ENCODE data around the gene CUL7. TPM values are rescaled to one million over a fixed set of nuclear protein-coding genes. Genes with fewer than 3 reads are reported as not detected.

Gene CUL7
- total RNA-seq, 4 donors from 2014 or later = 10.9 to 16.6 (median 13.5) TPM

DNA sequence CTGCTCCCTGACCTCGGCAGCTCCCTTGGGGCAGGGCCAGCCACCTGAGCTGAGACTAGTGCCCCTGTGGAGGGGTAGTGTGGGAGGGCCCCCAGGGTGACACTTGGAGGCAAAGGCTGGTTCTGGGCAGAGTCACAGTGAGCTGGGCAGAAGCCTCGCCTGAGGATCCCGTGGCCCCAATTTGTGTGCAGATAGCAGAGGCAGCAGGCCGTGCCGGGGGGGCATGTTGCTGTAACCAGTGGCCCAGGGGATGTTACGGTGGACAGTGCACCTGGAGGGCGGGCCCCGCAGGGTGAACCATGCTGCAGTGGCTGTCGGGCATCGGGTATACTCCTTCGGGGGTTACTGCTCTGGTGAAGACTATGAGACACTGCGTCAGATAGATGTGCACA lies 36.7 kb downstream of the CUL7 start:
- WGBS, 2 donors (ENCODE audit: low coverage in 1 of 2) = no CpG with 5 or more reads among the region's 12 CpGs
- no peak for ATAC-seq
- H3K4me3 ChIP-seq = peak overlapping the region in 1 of 2 donors; percentile 12
- H3K27ac ChIP-seq = peak overlapping the region in 3 of 4 donors; percentile 41 to 88 (median 86)
- H3K4me1 ChIP-seq = peaks cover 0 to 64% (median 43%) of the 10 kb centered on the region in 3 donors
- peaks cover 0 to 47% of the 10 kb centered on the region in 2 donors for H3K36me3 ChIP-seq
- H3K27me3 ChIP-seq = no peaks in the 10 kb centered on the region
- TF ChIP-seq, protein P1, sequence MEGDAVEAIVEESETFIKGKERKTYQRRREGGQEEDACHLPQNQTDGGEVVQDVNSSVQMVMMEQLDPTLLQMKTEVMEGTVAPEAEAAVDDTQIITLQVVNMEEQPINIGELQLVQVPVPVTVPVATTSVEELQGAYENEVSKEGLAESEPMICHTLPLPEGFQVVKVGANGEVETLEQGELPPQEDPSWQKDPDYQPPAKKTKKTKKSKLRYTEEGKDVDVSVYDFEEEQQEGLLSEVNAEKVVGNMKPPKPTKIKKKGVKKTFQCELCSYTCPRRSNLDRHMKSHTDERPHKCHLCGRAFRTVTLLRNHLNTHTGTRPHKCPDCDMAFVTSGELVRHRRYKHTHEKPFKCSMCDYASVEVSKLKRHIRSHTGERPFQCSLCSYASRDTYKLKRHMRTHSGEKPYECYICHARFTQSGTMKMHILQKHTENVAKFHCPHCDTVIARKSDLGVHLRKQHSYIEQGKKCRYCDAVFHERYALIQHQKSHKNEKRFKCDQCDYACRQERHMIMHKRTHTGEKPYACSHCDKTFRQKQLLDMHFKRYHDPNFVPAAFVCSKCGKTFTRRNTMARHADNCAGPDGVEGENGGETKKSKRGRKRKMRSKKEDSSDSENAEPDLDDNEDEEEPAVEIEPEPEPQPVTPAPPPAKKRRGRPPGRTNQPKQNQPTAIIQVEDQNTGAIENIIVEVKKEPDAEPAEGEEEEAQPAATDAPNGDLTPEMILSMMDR (IDR thresholded peaks at IDR 0.05) = no peak
- TF ChIP-seq EP300 (IDR thresholded peaks at IDR 0.05) (no peak), POLR2AphosphoS5 (IDR thresholded peaks at IDR 0.05) (no peak), POLR2A (IDR thresholded peaks at IDR 0.05) (no peak)
- H3K9me3 ChIP-seq = no peaks in the 10 kb centered on the region

DNA sequence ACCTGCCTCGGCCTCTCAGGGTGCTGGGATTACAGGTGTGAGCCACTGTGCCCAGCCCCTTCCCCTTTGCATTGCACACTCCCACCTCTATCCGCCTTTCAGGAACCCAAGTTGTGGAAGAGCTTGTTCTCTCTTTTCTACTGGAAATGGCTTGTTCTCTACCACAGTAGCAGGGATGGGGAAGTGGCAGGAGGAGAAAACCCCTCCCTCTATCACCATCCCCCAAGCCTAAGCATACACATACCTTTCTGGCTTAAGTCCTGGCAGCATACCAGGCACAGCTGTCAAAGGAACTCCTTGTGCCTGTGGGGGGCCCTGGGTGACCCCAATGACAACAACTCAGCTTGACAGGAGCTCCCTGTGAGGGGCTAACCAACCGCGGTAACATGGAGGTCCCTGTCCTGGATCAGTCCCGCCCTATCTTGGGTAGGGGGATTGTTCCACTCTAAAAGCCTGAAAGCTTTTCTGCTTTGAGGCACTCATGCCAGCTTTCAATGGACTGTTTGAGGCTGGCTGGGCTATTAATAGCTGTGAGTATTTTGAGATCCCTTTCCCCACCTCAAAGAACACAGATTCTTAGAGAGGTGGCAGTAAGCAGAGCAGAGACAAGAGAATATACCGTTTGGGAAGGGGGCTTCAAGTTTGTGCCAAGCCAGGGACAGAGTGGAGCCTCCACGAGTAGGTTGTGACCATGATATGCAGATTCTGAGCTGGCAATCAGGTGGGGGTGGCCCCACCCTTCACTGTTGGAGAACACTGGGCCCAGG lies 37.3 kb downstream of the CUL7 start:
- WGBS, 2 donors (ENCODE audit: low coverage in 1 of 2) = 58 to 63% methylated on average over 6 of the region's 7 CpGs
- peaks cover 0 to 69% (median 43%) of the 10 kb centered on the region in 3 donors for H3K4me1 ChIP-seq
- H3K9me3 ChIP-seq = no peaks in the 10 kb centered on the region
- ATAC-seq = no peak
- H3K27ac ChIP-seq = peak overlapping the region in 3 of 4 donors; percentile 41 to 88 (median 86)
- H3K4me3 ChIP-seq = peak overlapping the region in 1 of 2 donors; percentile 12
- no peaks in the 10 kb centered on the region for H3K27me3 ChIP-seq
- H3K36me3 ChIP-seq = peaks cover 0 to 53% of the 10 kb centered on the region in 2 donors
- TF ChIP-seq POLR2AphosphoS5 (IDR thresholded peaks at IDR 0.05) (no peak), EP300 (IDR thresholded peaks at IDR 0.05) (no peak)

DNA sequence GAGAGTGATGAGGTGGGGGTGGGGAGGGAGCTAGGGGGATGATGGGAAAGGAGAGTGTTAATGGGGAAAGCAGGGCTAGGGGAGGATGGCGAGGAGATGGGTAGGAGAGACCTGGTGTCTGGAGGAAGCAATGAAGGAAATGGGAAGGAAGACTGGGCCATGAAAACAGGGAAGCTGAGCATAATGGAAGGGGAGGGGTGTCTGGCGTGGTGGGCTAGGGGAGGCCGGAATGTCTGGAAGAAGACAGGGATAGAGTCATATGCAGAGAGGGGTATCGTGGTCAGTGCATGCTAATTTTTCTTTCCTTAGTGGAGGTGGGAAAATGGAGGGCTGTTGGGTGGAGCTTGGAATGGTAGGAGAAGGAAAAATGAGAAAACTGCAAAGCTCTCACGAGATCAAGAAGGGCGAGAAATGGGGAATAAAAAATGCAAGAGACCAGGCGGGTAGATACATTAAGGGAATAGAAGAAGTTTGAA lies 39.2 kb downstream of the CUL7 start:
- Histone ChIP-seq H3K9me3 (no peaks in the 10 kb centered on the region), H3K27ac (peak overlapping the region; percentile 57 to 88 (median 84)), H3K36me3 (peaks cover 0 to 58% of the 10 kb centered on the region in 2 donors), H3K4me1 (peaks cover 0 to 60% (median 34%) of the 10 kb centered on the region in 3 donors), H3K4me3 (peak overlapping the region; percentile 57 to 83), H3K27me3 (no peaks in the 10 kb centered on the region)
- 0 to 2% methylated on average over 7 of the region's 7 CpGs for WGBS, 2 donors (ENCODE audit: low coverage in 1 of 2)
- ATAC-seq = no peak
- TF ChIP-seq, protein P1 (IDR thresholded peaks at IDR 0.05) = no peak
- TF ChIP-seq EP300 (IDR thresholded peaks at IDR 0.05) = no peak
- no peak for TF ChIP-seq POLR2A (IDR thresholded peaks at IDR 0.05)
- no peak for TF ChIP-seq POLR2AphosphoS5 (IDR thresholded peaks at IDR 0.05)

DNA sequence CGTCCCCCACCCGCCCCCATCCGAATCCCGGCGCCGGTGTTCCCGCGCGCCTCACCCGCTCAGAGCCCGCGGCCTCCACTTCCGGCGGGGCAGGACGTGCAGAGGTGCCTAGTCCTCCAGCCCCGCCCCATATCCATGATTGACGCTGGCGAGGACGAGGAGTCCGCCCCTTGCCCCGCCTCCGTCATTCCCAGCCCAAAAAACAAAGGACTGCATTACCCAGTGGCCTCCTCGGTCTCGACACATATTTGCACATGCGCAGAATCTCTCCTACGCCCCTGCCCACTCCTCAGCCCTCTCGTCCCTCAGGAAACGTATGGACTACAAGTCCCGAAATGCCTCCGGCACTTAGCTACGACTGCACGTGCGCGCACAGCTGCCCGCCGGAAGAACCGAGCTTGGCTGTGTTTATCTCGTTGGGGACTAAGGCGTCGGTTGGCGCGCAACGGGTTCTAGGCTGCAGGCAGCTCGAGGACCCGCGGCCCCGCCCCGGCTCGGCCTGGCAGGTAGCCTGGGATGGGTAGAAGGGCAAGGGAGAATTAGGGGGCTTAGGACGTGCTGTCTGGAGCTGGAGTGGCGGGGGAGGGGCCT lies 39.7 kb downstream of the CUL7 start, which contains the start of the genes KLHDC3 and MEA1:
TSS of gene KLHDC3 (plus strand) at position 407 of the 591 bp plus-strand sequence. CDS start 2,944 bp downstream, outside the sequence.
TSS of gene MEA1 (minus strand) at position 104 of the 591 bp plus-strand sequence. CDS start 133 bp downstream, outside the sequence.
- ATAC-seq = peak; percentile 99
- H3K27ac ChIP-seq = peak within 1 kb of the TSS; percentile 57 to 88 (median 87)
- H3K4me3 ChIP-seq = peak within 1 kb of the TSS; percentile 63 to 83
- 0% methylated on average over 3 of the region's 51 CpGs; no CpG with 5 or more reads in 1 of the 2 donors for WGBS, 2 donors (ENCODE audit: low coverage in 1 of 2)
- H3K36me3 ChIP-seq = peaks cover 0 to 58% of the 10 kb centered on the region in 2 donors
- TF ChIP-seq EP300 (IDR thresholded peaks at IDR 0.05) (no peak), POLR2AphosphoS5 (IDR thresholded peaks at IDR 0.05) (peak; percentile 70), POLR2A (IDR thresholded peaks at IDR 0.05) (peak in 1 of 2 donors; percentile 34)
- H3K9me3 ChIP-seq = no peaks in the 10 kb centered on the region
- peaks cover 0 to 60% (median 34%) of the 10 kb centered on the region in 3 donors for H3K4me1 ChIP-seq
- H3K27me3 ChIP-seq = no peaks in the 10 kb centered on the region

DNA sequence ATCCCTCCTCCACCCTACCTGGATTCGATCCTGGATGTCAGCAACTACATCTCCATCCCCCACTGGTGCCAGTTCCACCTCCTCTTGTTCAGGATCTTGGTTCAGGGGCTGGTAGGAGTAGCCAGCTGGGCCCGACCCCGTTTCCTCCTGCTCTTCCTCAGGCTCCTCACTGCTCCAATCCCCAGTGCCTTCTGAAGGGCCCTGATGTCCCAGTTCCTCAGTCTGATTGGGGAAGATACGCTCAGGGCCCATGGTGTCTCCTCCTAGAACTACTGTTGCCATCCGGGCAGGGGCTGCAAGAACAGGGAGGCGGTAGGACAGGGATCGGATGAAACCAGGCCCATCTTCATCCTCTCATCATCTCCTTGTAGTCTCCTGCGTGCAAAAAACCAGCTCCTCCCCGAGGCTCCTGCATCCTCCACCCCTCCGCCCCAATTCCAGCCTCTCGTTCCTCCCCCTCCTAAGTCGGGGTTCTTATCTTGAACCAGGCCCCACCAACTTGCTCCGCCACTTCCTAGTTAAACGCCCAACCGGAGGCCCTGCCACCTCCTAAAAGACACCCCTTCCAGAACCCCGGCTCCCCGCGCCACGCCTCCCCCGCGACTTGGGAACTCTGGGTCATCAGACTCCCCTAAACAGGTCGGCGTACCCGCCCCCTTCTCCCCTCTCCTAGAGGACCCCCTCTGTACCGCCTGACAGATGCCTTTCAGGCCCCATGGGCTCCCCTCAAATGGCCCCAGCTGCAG lies 40.4 kb downstream of the CUL7 start:
- no peak for ATAC-seq
- peaks cover 0 to 60% (median 34%) of the 10 kb centered on the region in 3 donors for H3K4me1 ChIP-seq
- H3K4me3 ChIP-seq = peak overlapping the region; percentile 63 to 83
- no peak for TF ChIP-seq EP300 (IDR thresholded peaks at IDR 0.05)
- no peak for TF ChIP-seq POLR2A (IDR thresholded peaks at IDR 0.05)
- TF ChIP-seq, protein P1 (IDR thresholded peaks at IDR 0.05) = no peak
- TF ChIP-seq POLR2AphosphoS5 (IDR thresholded peaks at IDR 0.05) = no peak
- peaks cover 0 to 58% of the 10 kb centered on the region in 2 donors for H3K36me3 ChIP-seq
- WGBS, 2 donors (ENCODE audit: low coverage in 1 of 2) = 0 to 4% methylated on average over 1 to 8 of the region's 25 CpGs
- H3K27ac ChIP-seq = peak overlapping the region; percentile 39 to 88 (median 87)
- H3K9me3 ChIP-seq = no peaks in the 10 kb centered on the region
- H3K27me3 ChIP-seq = no peaks in the 10 kb centered on the region
